IMR-90 (cell line): ENCODE results near the gene EMILIN2. TPM values are rescaled to one million over a fixed set of nuclear protein-coding genes. Genes with fewer than 3 reads are reported as not detected.

ENCODE experiments used
- polyA plus RNA-seq, 3 experiments: library from polyadenylated mRNA; depleted of rRNA; stranded (reverse); fragments of >200 nt; gene quantifications; 2 replicates each; pipeline ENCODE4 v1.2.3, GENCODE V29; 2012; ENCODE audit warnings: low replicate concordance in 1 of 3
- total RNA-seq: library from RNA; depleted of rRNA; stranded (reverse); fragments of >200 nt; gene quantifications from 2 replicates; pipeline ENCODE4 v1.2.3, GENCODE V29; 2012; rRNA removed

EMILIN2 gene
- total and polyA plus RNA-seq, 2 of the 4 experiments (the other 2 are of a cell fraction): under 0.01 to 0.14 TPM

Other genes with a start within 250 kb of the EMILIN2 start
- gene SMCHD1, start 191.3 kb upstream of the EMILIN2 start, total RNA-seq: 47.3 and 78.6 TPM in 2 replicates
- gene SMCHD1, start 191.3 kb upstream of the EMILIN2 start, polyA plus RNA-seq (2012; rRNA removed): 11.2 and 14.8 TPM in 2 replicates
- 21.9 and 23.9 TPM in 2 replicates for gene LPIN2, start 166.1 kb downstream of the EMILIN2 start, total RNA-seq
- gene LPIN2, start 166.1 kb downstream of the EMILIN2 start, polyA plus RNA-seq (2012; rRNA removed): 14.4 and 16.2 TPM in 2 replicates